SW480 (cell line): ENCODE measurements around the gene HM13.
A peak's percentile ranks its signal among the peaks of the same experiment; 100 is the strongest.
"Not testable (repeated sequence)": the region's sequence is repeated elsewhere in the genome, so short reads cannot be mapped to it uniquely, and the experiment has no call there.

Experiments used
- DNase-seq: peaks from one replicate; pipeline ENCODE4 v3.0.0-alpha.2; 2016; ENCODE audit warnings: low spot score

Gene HM13

DNA sequence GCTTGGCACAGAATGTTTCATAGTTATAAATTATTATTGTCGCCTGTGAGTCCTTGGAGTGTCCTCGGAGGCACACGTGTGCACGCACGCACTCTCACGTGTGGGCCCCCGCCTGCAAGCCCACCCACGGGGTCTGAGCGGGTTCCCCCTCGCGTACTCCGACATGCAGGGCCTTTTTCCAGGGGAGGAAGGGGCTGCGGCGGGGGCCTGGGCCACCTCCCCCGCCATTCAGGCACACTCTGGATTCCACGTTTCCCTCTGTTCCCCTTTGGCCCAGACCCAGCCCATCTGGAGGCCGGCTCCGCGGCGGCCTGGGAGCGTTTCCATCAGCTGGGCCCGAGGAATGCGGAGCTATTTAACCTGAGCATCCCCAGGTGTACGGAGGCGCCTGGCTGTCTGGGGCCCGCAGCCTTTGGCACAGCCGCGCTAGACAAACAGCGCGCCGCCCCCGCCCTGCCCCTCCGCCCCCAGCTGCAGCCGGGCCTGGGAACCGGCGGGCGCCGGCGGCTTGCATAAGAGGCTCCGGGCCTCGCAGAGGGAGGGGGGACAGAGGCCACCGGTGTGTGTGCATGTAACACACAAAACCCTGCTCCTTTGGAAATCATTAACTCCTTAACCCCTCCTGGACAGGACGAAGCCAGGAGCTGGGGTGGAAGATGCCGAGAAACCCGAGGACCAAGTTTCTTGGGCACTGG is 94.2 kb downstream of the HM13 start:
- peak; percentile 97 for DNase-seq

DNA sequence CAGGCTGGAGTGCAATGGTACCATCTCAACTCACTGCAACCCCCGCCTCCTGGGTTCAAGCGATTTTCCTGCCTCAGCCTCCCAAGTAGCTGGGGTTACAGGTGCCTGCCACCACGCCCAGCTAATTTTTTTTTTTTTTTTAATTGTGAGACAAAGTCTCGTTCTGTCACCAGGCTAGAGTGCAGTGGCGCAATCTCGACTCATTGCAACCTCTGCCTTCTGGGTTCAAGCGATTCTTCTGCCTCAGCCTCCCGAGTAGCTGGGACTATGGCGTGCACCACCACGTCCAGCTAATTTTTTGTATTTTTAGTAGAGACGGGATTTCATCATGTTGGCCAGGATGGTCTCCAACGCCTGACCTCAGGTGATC is 98.0 kb downstream of the HM13 start:
- not testable (repeated sequence) for DNase-seq

DNA sequence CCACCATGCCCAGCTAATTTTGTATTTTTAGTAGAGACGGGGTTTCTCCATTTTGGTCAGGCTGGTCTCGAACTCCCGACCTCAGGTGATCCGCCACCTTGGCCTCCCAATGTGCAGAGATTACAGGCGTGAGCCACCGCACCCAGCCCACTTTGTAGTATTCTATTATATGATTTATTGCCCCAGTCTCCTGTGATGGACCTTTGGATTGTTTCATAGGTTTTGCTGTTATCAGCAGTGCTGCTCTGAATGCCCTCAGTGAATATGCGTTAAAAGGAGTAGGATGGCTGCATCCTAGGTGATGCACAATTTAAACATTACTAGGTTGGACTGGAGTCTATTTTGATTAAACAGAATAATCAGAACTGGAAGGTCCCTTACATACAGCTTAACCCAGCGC is 101.2 kb downstream of the HM13 start:
- no peak for DNase-seq

DNA sequence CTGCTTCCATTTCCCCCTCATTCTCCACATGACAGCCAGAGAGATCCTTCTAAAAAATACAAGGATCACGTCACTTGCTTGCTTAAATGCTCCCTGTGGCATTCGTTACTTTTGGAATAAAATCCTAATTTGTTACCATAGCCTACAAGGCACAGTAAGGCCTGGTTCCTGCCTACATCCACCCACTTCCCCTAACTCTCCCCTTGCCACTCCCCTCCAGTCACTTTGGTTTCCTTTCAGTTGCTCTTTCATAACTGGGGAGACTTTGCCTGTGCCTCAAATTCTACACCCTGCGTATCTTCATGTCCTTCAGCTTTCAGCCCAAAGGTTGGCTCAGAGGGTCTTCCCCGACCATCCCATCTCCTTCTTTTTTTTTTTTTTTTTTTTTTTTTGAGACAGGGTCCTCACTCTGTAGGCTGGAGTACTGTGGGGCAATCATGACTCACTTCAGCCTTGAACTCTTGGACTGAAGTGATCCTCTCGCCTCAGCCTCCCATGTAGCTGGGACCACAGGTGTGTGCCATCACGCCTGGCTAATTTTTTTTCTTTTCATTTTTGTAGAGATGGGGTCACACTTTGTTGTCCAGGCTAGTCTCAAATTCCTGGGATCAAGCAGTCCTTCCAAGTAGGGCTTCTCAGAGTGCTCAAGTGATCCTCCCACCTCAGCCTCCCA is 103.3 kb downstream of the HM13 start:
- DNase-seq: no peak
